Measurements from ENCODE around the gene SERPINA3. TPM values are rescaled to one million over a fixed set of nuclear protein-coding genes. Genes with fewer than 3 reads are reported as not detected.

The SERPINA3 gene
- total RNA-seq (2014; rRNA removed; shearing (Covaris generic)) (0.89 and 1.1 TPM in 2 replicates), polyA plus RNA-seq (2016; fragmentation: Nextera tagmentation; extraction: Ambion mirVana) (0.75 and 0.85 TPM in 2 replicates)

GRCh38 chr14:94612174-94612573 lies at the start of gene SERPINA3:
TSS of gene SERPINA3 (plus strand) at chr14:94612391. CDS start at chr14:94614442, 2,051 bp downstream.
- Histone ChIP-seq H3K4me2 (ENCODE audit: unreplicated experiment) (no peak within 1 kb of the TSS), H4K20me1 (ENCODE audit: insufficient read depth) (no peaks in the 10 kb centered on the region), H3K36me3 (ENCODE audit: low read depth) (no peaks in the 10 kb centered on the region), H3K79me2 (ENCODE audit: insufficient read depth) (no peaks in the 10 kb centered on the region), H3K9me3 (ENCODE audit: low read depth) (no peaks in the 10 kb centered on the region), H3K27me3 (replicated peaks; ENCODE audit: insufficient read depth) (no peaks in the 10 kb centered on the region), H3K4me1 (ENCODE audit: insufficient read depth) (peaks cover 11% of the 10 kb centered on the region), H3K9me2 (ENCODE audit: insufficient read depth) (no peaks in the 10 kb centered on the region), H3F3A (ENCODE audit: insufficient read depth) (peaks cover 8% of the 10 kb centered on the region; the same call in 1 of the 2 replicates), H3K4me3 (no peak within 1 kb of the TSS), H2AFZ (no peak within 1 kb of the TSS; the same call in 1 of the 2 replicates), H3K9ac (no peak within 1 kb of the TSS), H3K27ac (no peak within 1 kb of the TSS)
- 71 to 73% methylated on average over 4 of the region's 4 CpGs for WGBS, 2 experiments (ENCODE audit: low coverage in 1 of 2, low lambda C conversion rate in 2 of 2, missing lambda C conversion rate in 2 of 2)
- DNase-seq, result no peak
- in situ Hi-C loops (cut with MboI), result no loop called here
- TF ChIP-seq EZH2phosphoT487 (IDR thresholded peaks at IDR 0.05; ENCODE audit: insufficient read depth, low read depth) (no peak), EZH2 (IDR thresholded peaks at IDR 0.05; ENCODE audit: insufficient read depth, poor library complexity, severe bottlenecking) (no peak)

- H3K27ac ChIP-seq, result no peak overlapping the region
- H3K9me2 ChIP-seq (ENCODE audit: insufficient read depth), result no peaks in the 10 kb centered on the region
- no peaks in the 10 kb centered on the region for H3K9me3 ChIP-seq (ENCODE audit: low read depth)
- no peaks in the 10 kb centered on the region for H3K4me1 ChIP-seq (ENCODE audit: insufficient read depth)
- no peak overlapping the region for H3K4me2 ChIP-seq (ENCODE audit: unreplicated experiment)
- no peak overlapping the region for H3K4me3 ChIP-seq
- H3K36me3 ChIP-seq (ENCODE audit: low read depth), result no peaks in the 10 kb centered on the region
- H3K27me3 ChIP-seq (replicated peaks; ENCODE audit: insufficient read depth), result peaks cover 16% of the 10 kb centered on the region; the same call in 1 of the 2 replicates
- H3K9ac ChIP-seq, result no peak overlapping the region
- 71 to 75% methylated on average over 16 of the region's 16 CpGs for WGBS, 2 experiments (ENCODE audit: low coverage in 1 of 2, low lambda C conversion rate in 2 of 2, missing lambda C conversion rate in 2 of 2)
- H3F3A ChIP-seq (ENCODE audit: insufficient read depth), result no peaks in the 10 kb centered on the region
- H2AFZ ChIP-seq, result no peak overlapping the region
- no peaks in the 10 kb centered on the region for H3K79me2 ChIP-seq (ENCODE audit: insufficient read depth)
- H4K20me1 ChIP-seq (ENCODE audit: insufficient read depth), result no peaks in the 10 kb centered on the region
- in situ Hi-C loops (cut with MboI), result no loop called here
- TF ChIP-seq EZH2phosphoT487 (IDR thresholded peaks at IDR 0.05; ENCODE audit: insufficient read depth, low read depth) (no peak), EZH2 (IDR thresholded peaks at IDR 0.05; ENCODE audit: insufficient read depth, poor library complexity, severe bottlenecking) (no peak)
- no peak for DNase-seq
Observed at GRCh38 chr14:94562941-94563883, 49.0 kb upstream of the SERPINA3 start.

- no peak overlapping the region for H3K9ac ChIP-seq
- H3K4me1 ChIP-seq (ENCODE audit: insufficient read depth), result no peaks in the 10 kb centered on the region
- in situ Hi-C loops (cut with MboI), result no loop called here
- H3K9me2 ChIP-seq (ENCODE audit: insufficient read depth), result no peaks in the 10 kb centered on the region
- no peak for DNase-seq
- H3K36me3 ChIP-seq (ENCODE audit: low read depth), result no peaks in the 10 kb centered on the region
- no peak overlapping the region for H3K4me3 ChIP-seq
- H3K4me2 ChIP-seq (ENCODE audit: unreplicated experiment), result no peak overlapping the region
- H4K20me1 ChIP-seq (ENCODE audit: insufficient read depth), result no peaks in the 10 kb centered on the region
- no peaks in the 10 kb centered on the region for H3K79me2 ChIP-seq (ENCODE audit: insufficient read depth)
- no peaks in the 10 kb centered on the region for H3F3A ChIP-seq (ENCODE audit: insufficient read depth)
- H3K27me3 ChIP-seq (replicated peaks; ENCODE audit: insufficient read depth), result peaks cover 10% of the 10 kb centered on the region; the same call in 1 of the 2 replicates
- H3K9me3 ChIP-seq (ENCODE audit: low read depth), result no peaks in the 10 kb centered on the region
- H2AFZ ChIP-seq, result no peak overlapping the region
- no peak overlapping the region for H3K27ac ChIP-seq
- no peak for TF ChIP-seq EZH2phosphoT487 (IDR thresholded peaks at IDR 0.05; ENCODE audit: insufficient read depth, low read depth)
- no peak for TF ChIP-seq EZH2 (IDR thresholded peaks at IDR 0.05; ENCODE audit: insufficient read depth, poor library complexity, severe bottlenecking)
Observed at GRCh38 chr14:94564381-94564780, 47.8 kb upstream of the SERPINA3 start.

GRCh38 chr14:94568186-94568585 lies 44.0 kb upstream of the SERPINA3 start:
- H3K27ac ChIP-seq, result no peak overlapping the region
- WGBS, 2 experiments (ENCODE audit: low coverage in 1 of 2, low lambda C conversion rate in 2 of 2, missing lambda C conversion rate in 2 of 2), result 57 to 59% methylated on average over 9 of the region's 9 CpGs
- no peaks in the 10 kb centered on the region for H3K9me2 ChIP-seq (ENCODE audit: insufficient read depth)
- H2AFZ ChIP-seq, result no peak overlapping the region
- no peak for DNase-seq
- no peak overlapping the region for H3K4me3 ChIP-seq
- H3F3A ChIP-seq (ENCODE audit: insufficient read depth), result no peaks in the 10 kb centered on the region
- TF ChIP-seq EZH2phosphoT487 (IDR thresholded peaks at IDR 0.05; ENCODE audit: insufficient read depth, low read depth) (no peak), EZH2 (IDR thresholded peaks at IDR 0.05; ENCODE audit: insufficient read depth, poor library complexity, severe bottlenecking) (no peak)
- no peaks in the 10 kb centered on the region for H3K79me2 ChIP-seq (ENCODE audit: insufficient read depth)
- no peaks in the 10 kb centered on the region for H3K36me3 ChIP-seq (ENCODE audit: low read depth)
- no peaks in the 10 kb centered on the region for H3K9me3 ChIP-seq (ENCODE audit: low read depth)
- 0 out of 2 replicates have a peak, but pooled peaks cover 9% of the 10 kb centered on the region for H3K27me3 ChIP-seq (replicated peaks; ENCODE audit: insufficient read depth)
- H4K20me1 ChIP-seq (ENCODE audit: insufficient read depth), result no peaks in the 10 kb centered on the region
- H3K4me2 ChIP-seq (ENCODE audit: unreplicated experiment), result no peak overlapping the region
- H3K4me1 ChIP-seq (ENCODE audit: insufficient read depth), result no peaks in the 10 kb centered on the region; the same call in 1 of the 2 replicates
- no peak overlapping the region for H3K9ac ChIP-seq
- in situ Hi-C loops (cut with MboI), result no loop called here
